Frontal cortex (tissue), 4 donors: ENCODE data around the gene DTNB. TPM values are rescaled to one million over a fixed set of nuclear protein-coding genes. Genes with fewer than 3 reads are reported as not detected.

ENCODE experiments used
- DNase-seq, 2 donors: peaks; one replicate each; pipeline ENCODE4 v3.0.0; 2012; ENCODE audit warnings: low spot score in 2 of 2
- FAIRE-seq: peaks from 2 replicates; lab custom pipeline; 2012; peaks lifted over from hg19 to GRCh38; lab: Jason Lieb, UNC
- total RNA-seq: library from RNA; depleted of rRNA; stranded (reverse); fragments of >200 nt; gene quantifications from one replicate; pipeline ENCODE4 v1.2.3, GENCODE V29; 2014
- donor health status: control.
- donor health status: control.
- donor health status: control.

DTNB gene
- total RNA-seq, 1 donor from 2014 or later = 18.3 TPM

DNA sequence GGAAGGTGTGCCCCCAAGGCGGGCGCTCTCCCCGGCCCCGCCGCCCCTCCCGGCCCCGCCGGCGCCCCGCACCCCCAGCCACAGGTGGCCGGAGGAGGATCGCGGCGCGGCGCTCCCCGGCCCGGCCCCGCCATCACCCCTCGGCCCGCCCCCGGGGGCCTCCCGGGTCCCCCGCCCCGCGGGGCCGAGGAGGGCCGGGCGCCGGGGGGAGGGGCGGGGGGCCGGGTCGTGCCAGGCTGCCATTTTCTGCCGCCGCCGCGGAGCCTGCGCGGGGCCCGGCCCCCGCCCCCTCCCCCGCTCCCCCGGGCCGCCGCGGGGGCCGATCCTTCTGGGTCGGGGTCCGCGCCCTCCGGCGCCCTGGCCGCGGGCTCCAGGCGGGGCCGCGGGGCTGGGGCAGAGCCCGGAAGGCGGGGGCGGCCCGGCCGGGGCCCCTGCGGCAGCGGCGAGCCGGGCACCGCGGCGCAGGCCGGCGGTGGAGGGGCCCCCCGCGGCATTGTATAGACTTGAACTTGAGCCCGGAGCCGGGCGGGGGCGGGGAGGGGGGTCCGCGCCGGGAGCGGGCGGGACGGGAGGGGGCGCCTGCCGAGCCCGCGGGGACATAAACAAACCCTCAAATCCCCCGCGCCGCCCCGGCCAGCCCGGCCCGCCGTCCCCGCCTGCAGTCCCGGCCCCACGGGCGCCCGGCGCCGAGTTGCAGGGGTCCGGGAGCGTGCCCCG is 332.2 kb downstream of the DTNB start:
- no peak for FAIRE-seq

DNA sequence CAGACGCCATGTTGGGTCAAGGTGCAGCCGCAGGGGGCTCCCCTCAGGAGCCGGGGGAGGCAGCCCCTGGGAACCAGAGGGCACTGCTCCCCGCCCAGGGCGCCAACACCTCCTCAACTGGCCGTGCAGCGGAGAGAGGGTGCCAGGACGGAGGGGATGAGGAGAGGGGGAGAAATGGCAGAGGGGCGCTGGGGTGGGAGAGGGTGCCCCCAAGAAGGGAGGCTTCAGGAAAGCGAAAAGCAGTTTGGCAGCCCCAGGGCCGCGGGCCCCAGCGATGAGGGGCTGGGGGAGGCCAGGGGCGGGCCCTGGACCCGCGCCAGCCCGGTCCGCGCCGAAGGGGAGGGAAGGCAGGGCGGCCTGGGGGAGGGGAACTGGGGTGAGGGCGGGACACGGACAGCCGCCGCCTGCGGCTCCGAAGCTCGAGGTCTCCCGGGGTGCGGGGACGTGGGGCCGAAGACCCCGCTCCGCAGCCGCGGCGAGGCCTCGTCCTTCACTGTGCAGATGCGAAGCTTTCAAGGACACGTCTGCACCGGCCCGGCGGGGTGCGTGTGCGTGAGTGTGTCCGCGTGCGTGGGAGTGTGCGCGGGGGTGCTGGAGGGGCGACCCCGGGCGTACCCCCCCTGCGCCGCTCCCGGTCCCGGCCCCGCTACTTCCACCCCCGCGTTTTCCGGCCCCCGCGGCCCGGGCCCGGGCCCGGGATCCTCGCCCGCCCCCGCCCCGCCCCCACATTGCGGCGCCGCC is 333.0 kb downstream of the DTNB start:
- DNase-seq (peak; percentile 64 to 68), FAIRE-seq (no peak)

More for the DNA sequence above, 332.2 kb downstream of the DTNB start:
- peak; percentile 71 to 89 for DNase-seq

DNA sequence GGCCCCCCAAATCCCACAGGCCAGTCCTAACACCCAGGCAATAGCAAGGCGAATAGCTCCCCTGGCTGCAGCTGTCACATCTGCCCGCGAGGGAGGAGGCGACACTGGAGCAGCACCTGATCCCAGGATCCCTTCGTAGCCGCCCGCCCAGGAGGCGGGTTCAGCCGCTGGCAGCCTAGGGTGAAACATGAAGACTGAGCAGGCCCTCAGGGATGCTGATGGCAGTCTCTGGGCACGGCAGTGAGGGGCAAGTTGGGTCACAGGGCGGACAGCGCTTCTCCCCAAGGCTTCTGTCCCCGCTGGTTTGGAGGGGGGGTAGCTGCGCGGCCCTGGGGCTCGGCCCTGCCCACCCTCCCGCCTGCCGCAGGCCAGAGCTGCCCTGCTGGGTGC is 333.6 kb downstream of the DTNB start:
- FAIRE-seq (no peak), DNase-seq (no peak)

DNA sequence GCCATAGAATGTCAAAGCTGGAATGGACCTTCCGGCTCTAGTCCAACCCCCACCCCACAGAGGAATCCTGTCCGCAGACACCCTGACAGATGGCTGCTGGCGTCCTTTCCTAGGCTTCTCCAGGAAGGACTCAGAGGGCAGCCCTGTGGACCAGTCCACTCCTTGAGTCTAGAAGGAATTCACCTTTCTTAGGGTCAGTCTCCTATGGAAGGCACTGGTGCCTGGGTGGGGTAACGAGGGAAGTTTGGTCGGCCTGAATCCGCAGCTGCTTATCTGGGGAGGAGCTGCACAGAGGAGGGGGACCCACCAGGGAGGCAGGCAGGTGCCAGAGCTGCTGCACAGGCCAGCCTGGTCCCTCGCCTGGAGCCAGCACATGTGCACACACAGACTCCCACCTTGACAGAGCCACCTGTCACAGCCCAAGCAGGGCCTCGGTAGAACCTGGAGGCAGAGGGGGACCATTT is 334.1 kb downstream of the DTNB start:
- no peak for FAIRE-seq
- no peak for DNase-seq

DNA sequence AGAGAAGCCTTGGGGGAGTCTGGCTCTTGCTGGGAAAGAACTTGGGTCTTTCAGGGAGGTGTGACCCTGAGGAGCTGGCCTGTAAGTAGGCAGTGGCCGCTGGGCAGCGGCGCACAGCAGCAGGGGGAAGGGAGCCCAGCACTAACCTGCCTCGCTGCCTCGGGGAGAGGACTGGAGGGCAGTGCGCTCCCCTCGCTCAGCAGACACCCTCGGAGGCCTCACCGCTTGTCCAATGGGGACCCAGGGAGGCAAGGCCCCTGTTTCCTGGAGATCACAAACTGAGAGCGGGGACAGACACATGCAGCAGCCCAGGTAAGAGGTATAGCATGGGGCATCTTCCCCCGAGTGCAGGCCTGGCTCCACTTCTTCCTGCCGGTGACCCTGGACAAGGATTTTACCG is 335.0 kb downstream of the DTNB start:
- FAIRE-seq (no peak), DNase-seq (no peak)

DNA sequence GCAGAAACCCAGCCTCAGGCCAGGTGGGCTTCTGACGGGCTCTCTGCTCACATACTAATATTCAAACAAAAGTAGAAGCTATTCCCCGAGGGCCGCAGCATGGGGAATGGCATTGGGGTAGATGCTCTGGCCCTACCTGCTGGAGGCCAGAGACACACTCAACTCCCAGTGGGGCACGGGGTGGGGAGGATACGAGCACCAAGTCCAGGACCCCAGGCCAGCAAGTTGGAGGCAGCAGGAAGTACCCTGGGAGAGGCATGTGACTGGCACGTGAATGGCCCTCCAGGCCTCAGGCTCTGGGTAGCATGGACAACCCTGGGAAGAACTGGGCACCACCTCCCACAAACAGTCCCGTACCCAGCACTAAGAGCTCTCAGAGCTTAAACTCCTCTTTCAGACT is 335.5 kb downstream of the DTNB start:
- no peak for FAIRE-seq
- no peak for DNase-seq

DNA sequence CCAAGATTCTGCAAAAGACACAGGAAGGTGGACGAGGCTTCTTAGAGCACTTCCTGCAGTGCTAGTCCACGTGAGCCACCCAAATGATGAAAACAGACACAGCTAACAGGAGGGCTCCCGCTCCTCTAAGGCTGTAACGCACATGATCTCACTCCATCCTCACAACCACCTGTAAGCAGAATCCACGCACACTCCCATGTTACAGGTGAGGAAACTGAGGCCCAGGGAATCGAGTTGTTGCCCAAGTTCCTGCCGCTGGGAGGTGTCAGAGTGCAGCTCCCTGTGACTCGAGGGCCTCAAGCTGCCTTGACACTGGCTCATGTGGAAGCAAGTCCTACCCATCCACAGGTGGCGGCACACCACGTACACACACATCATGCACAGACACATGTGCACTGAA is 336.1 kb downstream of the DTNB start:
- DNase-seq = no peak
- no peak for FAIRE-seq

DNA sequence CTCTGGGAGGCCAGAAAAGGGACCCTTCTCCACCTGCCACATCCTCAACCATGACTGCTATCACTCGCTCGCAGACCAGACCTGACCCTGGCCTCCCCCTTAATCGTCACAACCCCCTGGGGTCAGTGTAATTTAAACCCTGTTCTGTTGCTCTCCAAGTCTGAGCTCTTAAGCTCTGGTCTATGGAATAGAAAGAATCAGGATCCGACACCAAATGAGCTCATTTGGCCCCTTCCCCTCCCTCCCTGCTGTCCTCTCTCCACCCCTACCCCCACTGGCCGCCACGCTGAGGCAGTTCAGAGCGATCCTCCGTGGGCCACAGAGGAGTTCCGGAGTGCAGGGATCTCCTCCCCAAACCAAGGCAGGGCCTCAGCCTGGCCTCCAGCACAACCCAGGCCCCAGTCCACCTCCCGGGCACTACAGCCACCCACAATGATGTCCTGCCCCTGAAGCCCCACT is 337.0 kb downstream of the DTNB start:
- no peak for DNase-seq
- FAIRE-seq = no peak

DNA sequence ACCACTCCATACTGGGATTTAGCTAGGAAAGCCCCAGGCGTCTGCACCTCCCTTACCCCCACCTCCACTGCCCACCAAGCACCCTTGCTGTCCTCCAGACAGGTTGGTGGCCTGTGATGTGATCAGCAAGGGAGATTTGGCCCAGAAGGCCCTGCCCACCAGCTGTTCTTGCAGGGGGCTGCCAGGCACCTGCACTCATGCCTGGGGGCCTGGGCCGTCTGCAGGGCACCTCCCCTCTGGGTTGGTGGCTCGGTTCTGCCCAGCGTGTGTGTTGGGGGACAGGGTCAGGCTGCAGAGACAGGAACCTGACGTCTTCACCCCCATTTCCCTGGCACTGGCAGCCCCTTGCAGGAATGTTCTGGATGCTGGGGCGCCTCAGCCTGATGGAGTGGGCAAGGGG is 337.4 kb downstream of the DTNB start:
- FAIRE-seq = no peak

DNA sequence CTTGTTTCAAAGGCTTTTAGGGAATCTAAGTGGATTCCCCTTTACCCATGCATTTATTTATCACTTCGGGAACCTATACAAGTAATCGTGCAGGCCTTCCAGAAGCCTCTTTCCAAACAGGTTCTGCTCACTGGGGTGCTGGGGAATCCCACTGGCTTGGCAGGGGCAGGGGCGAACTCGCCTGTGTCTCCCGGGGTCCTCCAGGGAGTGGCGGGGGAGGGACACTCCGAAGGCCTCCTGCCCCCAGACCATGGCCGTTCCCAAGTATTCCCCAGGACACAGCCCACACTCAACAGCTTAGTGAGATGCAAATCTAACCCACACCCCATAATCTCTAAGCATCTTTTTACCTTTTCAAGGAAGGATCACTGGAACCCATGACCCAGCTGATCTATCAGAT is 338.2 kb downstream of the DTNB start:
- FAIRE-seq (no peak), DNase-seq (no peak)

More for the DNA sequence above, 337.4 kb downstream of the DTNB start:
- DNase-seq = no peak

DNA sequence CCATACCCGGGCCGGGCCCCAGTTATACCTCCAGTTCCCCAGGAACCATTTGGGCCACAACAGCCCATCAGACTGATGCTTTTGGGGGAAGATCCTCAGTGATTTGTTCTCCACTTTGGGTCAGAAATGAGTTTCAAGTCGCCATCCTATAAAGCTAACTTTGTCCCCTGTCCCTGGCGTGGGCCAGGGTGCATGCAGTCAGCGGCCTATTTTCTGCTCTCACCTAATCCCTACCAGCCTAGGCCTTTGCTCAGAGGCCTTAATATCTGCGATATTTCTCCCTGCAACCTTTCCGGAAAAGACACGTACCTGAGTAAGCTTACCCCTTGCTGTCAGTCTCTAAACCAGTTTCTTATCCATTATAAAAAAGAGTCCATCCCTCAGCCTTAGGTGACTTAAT is 338.9 kb downstream of the DTNB start:
- no peak for FAIRE-seq
- DNase-seq = no peak

DNA sequence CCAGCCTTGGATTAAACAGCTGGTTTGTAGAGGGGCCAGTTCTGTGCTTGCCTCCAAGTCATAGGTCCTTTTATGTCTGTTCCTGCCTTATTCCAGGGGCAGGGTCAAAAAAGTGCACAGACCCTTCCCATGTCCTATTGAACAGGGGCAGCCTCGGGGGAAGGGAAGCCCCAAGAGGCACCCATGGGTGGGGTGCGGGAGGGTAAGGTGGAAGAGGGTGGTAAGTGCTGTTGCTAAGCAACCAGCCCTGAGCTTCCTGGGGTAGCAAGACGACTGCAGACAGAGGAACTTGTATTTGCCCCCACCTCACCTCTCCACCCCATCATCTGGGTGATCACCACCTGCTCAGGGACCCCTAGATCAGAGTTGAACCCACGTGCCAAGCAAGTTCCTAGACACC is 339.4 kb downstream of the DTNB start:
- FAIRE-seq (no peak), DNase-seq (no peak)

DNA sequence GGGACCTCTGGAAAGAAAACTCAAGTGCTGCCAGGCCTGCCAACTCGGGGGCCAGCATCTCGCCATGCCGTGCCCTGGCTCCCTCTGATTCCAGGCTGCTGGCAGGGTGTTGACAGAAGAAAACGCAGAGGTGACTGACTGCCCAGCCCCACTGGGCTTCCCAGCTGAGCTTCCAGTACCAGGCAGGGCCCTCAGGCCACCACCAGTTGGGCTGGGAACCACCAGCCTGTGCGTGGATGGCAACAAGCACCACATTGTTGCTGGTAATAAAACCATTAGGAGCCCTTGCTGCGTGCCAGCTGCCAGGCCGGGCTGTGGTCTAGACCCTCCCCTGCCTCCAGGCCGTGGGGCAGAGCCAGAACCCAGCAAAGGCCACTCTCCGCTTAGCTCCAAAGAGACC is 340.8 kb downstream of the DTNB start:
- FAIRE-seq = no peak
- DNase-seq = peak in 1 of 2 donors; percentile 60

DNA sequence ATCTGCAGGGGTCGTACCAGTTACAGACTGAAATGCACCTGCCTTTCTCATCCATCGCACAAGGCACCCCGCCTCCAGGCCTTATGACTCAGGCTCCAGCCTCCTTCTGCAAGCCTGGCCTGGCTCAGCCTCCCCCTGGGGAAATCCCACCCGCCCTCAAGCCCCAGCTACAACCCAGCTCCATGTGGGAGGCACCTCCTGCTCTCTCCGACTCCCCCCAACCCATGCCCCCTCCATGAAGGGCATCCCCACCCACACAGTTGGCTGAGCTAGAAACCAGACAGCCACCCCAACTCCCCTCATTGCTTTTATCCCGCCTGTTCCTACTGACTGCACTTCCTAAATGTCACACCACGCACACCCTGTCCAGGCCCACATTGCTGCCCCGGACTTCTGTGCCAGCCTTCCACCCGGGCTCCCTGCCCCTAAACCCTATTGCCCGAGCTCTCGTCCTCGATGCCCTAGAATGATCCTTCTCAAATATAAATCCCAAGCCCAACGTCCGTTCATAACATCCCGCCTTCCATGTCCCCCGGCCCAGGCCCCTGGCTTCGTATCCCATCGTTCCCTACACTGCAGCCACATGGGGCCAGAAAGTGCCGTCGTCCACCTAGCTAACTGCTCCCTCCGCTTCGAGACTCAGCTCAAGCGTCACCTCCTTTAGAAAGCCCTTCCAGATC is 341.6 kb downstream of the DTNB start:
- FAIRE-seq (no peak), DNase-seq (no peak)

DNA sequence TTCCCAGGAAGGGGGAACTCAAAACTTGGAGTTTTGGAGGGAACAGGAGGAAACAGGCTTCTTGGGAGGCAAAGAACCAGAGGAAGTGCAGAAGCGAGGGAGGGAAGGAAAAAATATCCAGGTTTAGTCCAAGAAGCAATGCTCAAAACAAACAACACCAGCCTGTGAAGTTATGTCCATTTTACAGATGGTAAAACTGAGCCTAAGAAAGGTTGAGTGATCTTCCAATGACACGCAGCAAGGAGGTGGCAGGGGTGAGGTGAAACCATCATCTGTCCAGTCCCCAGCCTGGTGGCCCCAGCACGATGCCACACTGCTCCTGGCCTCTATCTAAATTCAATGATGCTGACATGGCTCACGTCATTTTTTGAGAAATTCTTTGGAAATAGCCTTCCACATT is 342.4 kb downstream of the DTNB start:
- FAIRE-seq = no peak
- no peak for DNase-seq

DNA sequence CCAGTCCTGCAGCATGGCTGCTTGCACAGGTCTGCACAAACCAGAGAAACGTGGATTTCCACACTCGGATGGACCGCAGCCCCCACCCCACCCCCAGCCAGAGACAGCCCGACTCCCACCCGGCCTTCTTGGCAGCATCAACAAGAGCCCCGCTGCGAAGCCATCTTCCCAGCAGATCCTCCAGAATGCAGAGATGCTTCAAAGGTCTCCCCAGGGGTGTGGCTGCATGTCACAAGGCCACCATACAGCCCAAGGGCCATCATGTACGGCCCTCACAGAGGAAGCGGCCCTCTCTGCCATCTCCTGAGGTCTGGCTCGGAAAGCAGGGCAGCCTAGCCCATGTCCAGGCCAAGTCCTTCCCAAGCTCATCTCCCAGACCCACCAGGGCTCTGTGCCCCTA is 343.1 kb downstream of the DTNB start:
- no peak for FAIRE-seq
- no peak for DNase-seq

DNA sequence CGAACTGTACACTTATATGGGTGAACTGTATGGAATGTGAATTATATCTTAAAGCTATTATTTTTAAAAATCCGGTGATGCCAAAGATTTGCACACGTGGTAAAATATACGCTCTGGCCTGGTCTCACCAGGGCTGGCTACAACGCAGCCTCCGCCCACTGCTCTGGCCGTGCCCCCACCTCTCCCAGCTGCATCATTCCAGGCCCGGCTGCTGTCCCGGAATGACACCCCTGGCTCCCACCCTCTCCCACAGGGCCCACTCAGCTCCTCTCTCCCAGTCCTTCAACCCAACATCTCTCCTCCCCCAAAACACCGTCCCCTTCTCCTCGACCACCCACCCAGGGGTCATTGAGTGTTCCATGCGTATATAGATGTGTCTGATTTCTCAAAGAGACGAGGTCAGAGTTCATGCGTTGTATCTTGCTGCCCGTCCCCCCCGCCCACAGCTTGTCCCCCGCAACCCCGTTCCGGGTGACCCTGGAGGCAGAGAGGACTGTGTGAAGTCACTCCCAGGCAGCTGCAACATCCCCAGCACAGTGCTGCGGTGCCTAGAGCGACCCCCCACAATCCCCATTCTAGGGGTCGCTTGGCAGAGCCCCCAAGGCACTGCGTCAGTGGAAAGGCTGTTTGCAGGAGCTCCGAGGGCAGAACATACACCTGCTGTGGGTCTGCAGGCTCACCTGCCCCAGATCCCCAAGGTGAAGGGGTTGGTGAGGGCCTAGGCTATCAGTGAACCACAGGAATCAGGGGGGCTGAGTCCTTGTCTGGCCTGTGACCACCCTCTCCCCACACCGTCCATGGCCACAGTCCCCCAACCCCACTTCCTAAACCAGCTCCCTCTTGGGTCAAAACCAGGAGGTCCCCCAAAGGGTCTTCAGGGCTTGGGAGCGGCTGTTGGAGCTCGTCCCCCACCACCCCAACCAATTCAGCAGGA is 345.0 kb downstream of the DTNB start:
- DNase-seq (no peak), FAIRE-seq (no peak)
